ENCODE data around the gene DMGDH.
"Not testable (repeated sequence)": the region's sequence is repeated elsewhere in the genome, so short reads cannot be mapped to it uniquely, and the experiment has no call there.

DMGDH gene

GRCh38 chr5:79008362-79008761 is 61.1 kb downstream of the DMGDH start:
- no peak for DNase-seq

GRCh38 chr5:79007872-79008271 is 61.6 kb downstream of the DMGDH start:
- no peak for DNase-seq

- no peak for DNase-seq
Observed at GRCh38 chr5:79005936-79006631, 63.4 kb downstream of the DMGDH start.

GRCh38 chr5:79005151-79005550 is 64.3 kb downstream of the DMGDH start:
- DNase-seq, result no peak

- DNase-seq, result no peak
Observed at GRCh38 chr5:79002374-79002773, 67.1 kb downstream of the DMGDH start.

- DNase-seq, result no peak
Observed at GRCh38 chr5:79001471-79001870, 68.0 kb downstream of the DMGDH start.

GRCh38 chr5:78997090-78997489 is 72.4 kb downstream of the DMGDH start:
- no peak for DNase-seq

GRCh38 chr5:78995521-78996007 is 73.9 kb downstream of the DMGDH start:
- no peak for DNase-seq

GRCh38 chr5:78993165-78993564 is 76.3 kb downstream of the DMGDH start:
- no peak for DNase-seq

GRCh38 chr5:78992146-78992545 is 77.3 kb downstream of the DMGDH start:
- DNase-seq, result no peak

- no peak for DNase-seq
Observed at GRCh38 chr5:78989080-78989479, 80.4 kb downstream of the DMGDH start.

- no peak for DNase-seq
Observed at GRCh38 chr5:78985725-78986223, 83.7 kb downstream of the DMGDH start.

- DNase-seq, result no peak
Observed at GRCh38 chr5:78985116-78985724, 84.3 kb downstream of the DMGDH start, which contains the start of gene ARSB. Gene ARSB, minus strand, starts transcription at chr5:78985310. Its CDS starts 62 bp downstream, at chr5:78985248.

GRCh38 chr5:78984439-78985115 is 84.9 kb downstream of the DMGDH start:
- peak; percentile 51 for DNase-seq

- no peak for DNase-seq
Observed at GRCh38 chr5:78983601-78984438, 85.7 kb downstream of the DMGDH start.

- DNase-seq, result not testable (repeated sequence)
Observed at GRCh38 chr5:78983194-78983593, 86.3 kb downstream of the DMGDH start.

GRCh38 chr5:78979909-78980308 is 89.6 kb downstream of the DMGDH start:
- DNase-seq, result no peak

GRCh38 chr5:78979117-78979742 is 90.2 kb downstream of the DMGDH start:
- no peak for DNase-seq

GRCh38 chr5:78975035-78975434 is 94.4 kb downstream of the DMGDH start:
- DNase-seq, result no peak

GRCh38 chr5:78974601-78975000 is 94.9 kb downstream of the DMGDH start:
- no peak for DNase-seq

GRCh38 chr5:78974011-78974410 is 95.5 kb downstream of the DMGDH start:
- no peak for DNase-seq

Measured in GOT3 (cell line).